Activated CD8-positive, alpha-beta T cell treated with anti-CD3 and anti-CD28 coated beads for 36 hours (primary cell): ENCODE results near the gene TNNI3K. TPM values are rescaled to one million over a fixed set of nuclear protein-coding genes. Genes with fewer than 3 reads are reported as not detected.

ENCODE experiments used
- ATAC-seq: fragments of 200-7000 bp; cut with Tn5 transposase; one replicate; pipeline ENCODE4 v1.10.0; 2021; ENCODE audit warnings: mild to moderate bottlenecking, moderate library complexity
- CTCF ChIA-PET: fragments of 350-600 bp; sonication (Branson Sonifier 250); formaldehyde crosslinking; loops from one replicate; lab custom pipeline; 2021; ENCODE audit warnings: antibody characterized with exemption; lab: Charles Lee
- POLR2A ChIA-PET: fragments of 350-600 bp; sonication (Branson Sonifier 250); formaldehyde crosslinking; loops from one replicate; lab custom pipeline; 2021; ENCODE audit warnings: antibody characterized with exemption; lab: Charles Lee
- DNase-seq: peaks from one replicate; pipeline ENCODE4 v3.0.0-alpha.2; 2020
- H3K27ac Mint-ChIP-seq: one replicate; pipeline ENCODE4 v1.8.0; 2021; ENCODE audit warnings: mild to moderate bottlenecking, mixed read lengths
- H3K27me3 Mint-ChIP-seq: one replicate; pipeline ENCODE4 v1.8.0; 2021; ENCODE audit warnings: mixed read lengths
- H3K36me3 Mint-ChIP-seq: one replicate; pipeline ENCODE4 v1.8.0; 2021; ENCODE audit warnings: low read depth, mixed read lengths
- H3K4me1 Mint-ChIP-seq: one replicate; pipeline ENCODE4 v1.8.0; 2021; ENCODE audit warnings: low read depth, mixed read lengths
- H3K4me3 Mint-ChIP-seq: one replicate; pipeline ENCODE4 v1.8.0; 2021; ENCODE audit warnings: mild to moderate bottlenecking, moderate library complexity, mixed read lengths
- H3K9me3 Mint-ChIP-seq: one replicate; pipeline ENCODE4 v1.8.0; 2021; ENCODE audit warnings: mixed read lengths
- CTCF ChIP-seq: fragments of 200-600 bp; IDR thresholded peaks from one replicate; pipeline ENCODE4 v1.8.0; 2022; ENCODE audit warnings: antibody characterized with exemption, mild to moderate bottlenecking
- intact Hi-C: fragments of 100-400 bp; cut with micrococcal nuclease; formaldehyde crosslinking; loops from one replicate; pipeline ENCODE4 v1.10.0; 2022
- total RNA-seq, 2 experiments: library from RNA; stranded (reverse); gene quantifications; one replicate each; pipeline ENCODE4 v1.2.3, GENCODE V29; 2021

TNNI3K gene
- total RNA-seq, 2 experiments from 2014 or later: 0.52 TPM; not detected in 1

- no peaks in the 10 kb centered on the region for H3K4me1 Mint-ChIP-seq
- no peak for ATAC-seq
- H3K27me3 Mint-ChIP-seq: peaks cover 1% of the 10 kb centered on the region
- H3K9me3 Mint-ChIP-seq: no peaks in the 10 kb centered on the region
- POLR2A ChIA-PET: no interaction called here
- no peaks in the 10 kb centered on the region for H3K36me3 Mint-ChIP-seq
- H3K27ac Mint-ChIP-seq: no peak overlapping the region
- no peak overlapping the region for H3K4me3 Mint-ChIP-seq
- CTCF ChIA-PET: interaction anchor here (1.3 kb wide), 1 partner anchor 12 kb away, joined by 4 read pairs; no protein-coding TSS in a partner anchor
- DNase-seq: no peak
- no peak for TF ChIP-seq CTCF
- intact Hi-C loops: no loop called here
Observed at GRCh38 chr1:74425676-74426075, 190.5 kb downstream of the TNNI3K start.

GRCh38 chr1:74426208-74426937, 191.2 kb downstream of the TNNI3K start:
- DNase-seq: no peak
- Mint-ChIP-seq H3K27ac (no peak overlapping the region), H3K9me3 (no peaks in the 10 kb centered on the region), H3K4me3 (no peak overlapping the region), H3K4me1 (no peaks in the 10 kb centered on the region), H3K36me3 (no peaks in the 10 kb centered on the region), H3K27me3 (peaks cover 1% of the 10 kb centered on the region)
- intact Hi-C loops: no loop called here
- ChIA-PET POLR2A (no interaction called here), CTCF (interaction anchor here (1.3 kb wide), 1 partner anchor 11 kb away, joined by 4 read pairs; no protein-coding TSS in a partner anchor)
- ATAC-seq: no peak
- no peak for TF ChIP-seq CTCF

- TF ChIP-seq CTCF: no peak
- H3K27ac Mint-ChIP-seq: no peak overlapping the region
- H3K4me3 Mint-ChIP-seq: no peak overlapping the region
- no peaks in the 10 kb centered on the region for H3K9me3 Mint-ChIP-seq
- ChIA-PET POLR2A (no interaction called here), CTCF (no interaction called here)
- peaks cover 1% of the 10 kb centered on the region for H3K27me3 Mint-ChIP-seq
- no peaks in the 10 kb centered on the region for H3K4me1 Mint-ChIP-seq
- ATAC-seq (no peak), DNase-seq (no peak)
- intact Hi-C loops: no loop called here
- H3K36me3 Mint-ChIP-seq: no peaks in the 10 kb centered on the region
Observed at GRCh38 chr1:74427681-74428080, 192.5 kb downstream of the TNNI3K start.

GRCh38 chr1:74429580-74429979, 194.4 kb downstream of the TNNI3K start:
- Mint-ChIP-seq H3K27me3 (no peaks in the 10 kb centered on the region), H3K4me1 (no peaks in the 10 kb centered on the region), H3K9me3 (no peaks in the 10 kb centered on the region), H3K27ac (no peak overlapping the region), H3K36me3 (no peaks in the 10 kb centered on the region), H3K4me3 (no peak overlapping the region)
- no peak for DNase-seq
- CTCF ChIA-PET: no interaction called here
- intact Hi-C loops: no loop called here
- no peak for TF ChIP-seq CTCF
- ATAC-seq: no peak
- POLR2A ChIA-PET: no interaction called here

GRCh38 chr1:74430342-74430934, 195.3 kb downstream of the TNNI3K start:
- intact Hi-C loops: no loop called here
- Mint-ChIP-seq H3K36me3 (no peaks in the 10 kb centered on the region), H3K4me1 (no peaks in the 10 kb centered on the region), H3K4me3 (no peak overlapping the region), H3K9me3 (no peaks in the 10 kb centered on the region), H3K27me3 (no peaks in the 10 kb centered on the region), H3K27ac (no peak overlapping the region)
- ATAC-seq (no peak), DNase-seq (no peak)
- ChIA-PET POLR2A (no interaction called here), CTCF (no interaction called here)
- TF ChIP-seq CTCF: no peak
